ENCODE results near the gene LGALS3BP. TPM values are rescaled to one million over a fixed set of nuclear protein-coding genes. Genes with fewer than 3 reads are reported as not detected.

The LGALS3BP gene
- total and polyA plus RNA-seq, 2 of the 13 experiments (the other 11 are each of a cell fraction or from before 2014, with no cell fraction given), result 137 to 332 TPM

DNA sequence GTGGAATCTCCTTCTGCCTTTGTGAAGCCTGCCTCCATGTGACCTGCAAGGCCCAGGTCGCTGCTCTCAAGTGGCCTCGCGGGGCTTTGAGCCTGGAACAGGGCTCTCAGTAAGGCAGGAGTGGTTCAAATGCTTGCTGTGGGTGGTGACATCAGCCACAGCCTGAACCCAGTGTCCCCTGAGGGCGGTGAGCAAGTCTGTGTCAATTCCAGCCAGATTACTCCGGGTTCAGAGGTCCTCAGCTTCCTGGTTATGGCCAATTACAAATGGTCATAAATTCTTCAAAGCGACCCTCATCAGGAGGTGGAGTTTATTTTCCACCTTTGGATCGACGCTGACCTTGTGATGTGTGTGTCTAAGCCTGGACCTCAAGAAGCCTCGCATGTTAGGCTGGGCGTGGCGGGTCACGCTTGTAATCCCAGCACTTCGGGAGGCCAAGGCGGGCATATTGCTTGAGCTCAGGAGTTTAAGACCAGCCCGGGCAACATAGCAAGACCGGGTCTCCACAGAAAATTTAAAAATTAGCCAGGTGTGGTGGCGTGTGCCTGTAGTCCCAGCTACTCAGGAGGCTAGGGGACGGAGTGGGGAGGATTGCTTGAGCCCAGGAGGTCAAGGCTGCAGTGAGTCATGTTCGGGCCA is 17.3 kb downstream of the LGALS3BP start (continued):
- TF ChIP-seq, protein P1, sequence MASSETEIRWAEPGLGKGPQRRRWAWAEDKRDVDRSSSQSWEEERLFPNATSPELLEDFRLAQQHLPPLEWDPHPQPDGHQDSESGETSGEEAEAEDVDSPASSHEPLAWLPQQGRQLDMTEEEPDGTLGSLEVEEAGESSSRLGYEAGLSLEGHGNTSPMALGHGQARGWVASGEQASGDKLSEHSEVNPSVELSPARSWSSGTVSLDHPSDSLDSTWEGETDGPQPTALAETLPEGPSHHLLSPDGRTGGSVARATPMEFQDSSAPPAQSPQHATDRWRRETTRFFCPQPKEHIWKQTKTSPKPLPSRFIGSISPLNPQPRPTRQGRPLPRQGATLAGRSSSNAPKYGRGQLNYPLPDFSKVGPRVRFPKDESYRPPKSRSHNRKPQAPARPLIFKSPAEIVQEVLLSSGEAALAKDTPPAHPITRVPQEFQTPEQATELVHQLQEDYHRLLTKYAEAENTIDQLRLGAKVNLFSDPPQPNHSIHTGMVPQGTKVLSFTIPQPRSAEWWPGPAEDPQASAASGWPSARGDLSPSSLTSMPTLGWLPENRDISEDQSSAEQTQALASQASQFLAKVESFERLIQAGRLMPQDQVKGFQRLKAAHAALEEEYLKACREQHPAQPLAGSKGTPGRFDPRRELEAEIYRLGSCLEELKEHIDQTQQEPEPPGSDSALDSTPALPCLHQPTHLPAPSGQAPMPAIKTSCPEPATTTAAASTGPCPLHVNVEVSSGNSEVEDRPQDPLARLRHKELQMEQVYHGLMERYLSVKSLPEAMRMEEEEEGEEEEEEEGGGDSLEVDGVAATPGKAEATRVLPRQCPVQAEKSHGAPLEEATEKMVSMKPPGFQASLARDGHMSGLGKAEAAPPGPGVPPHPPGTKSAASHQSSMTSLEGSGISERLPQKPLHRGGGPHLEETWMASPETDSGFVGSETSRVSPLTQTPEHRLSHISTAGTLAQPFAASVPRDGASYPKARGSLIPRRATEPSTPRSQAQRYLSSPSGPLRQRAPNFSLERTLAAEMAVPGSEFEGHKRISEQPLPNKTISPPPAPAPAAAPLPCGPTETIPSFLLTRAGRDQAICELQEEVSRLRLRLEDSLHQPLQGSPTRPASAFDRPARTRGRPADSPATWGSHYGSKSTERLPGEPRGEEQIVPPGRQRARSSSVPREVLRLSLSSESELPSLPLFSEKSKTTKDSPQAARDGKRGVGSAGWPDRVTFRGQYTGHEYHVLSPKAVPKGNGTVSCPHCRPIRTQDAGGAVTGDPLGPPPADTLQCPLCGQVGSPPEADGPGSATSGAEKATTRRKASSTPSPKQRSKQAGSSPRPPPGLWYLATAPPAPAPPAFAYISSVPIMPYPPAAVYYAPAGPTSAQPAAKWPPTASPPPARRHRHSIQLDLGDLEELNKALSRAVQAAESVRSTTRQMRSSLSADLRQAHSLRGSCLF (CRISPR knock-in tag; IDR thresholded peaks at IDR 0.05; ENCODE audit: borderline replicate concordance), result no peak
- TF ChIP-seq ZSCAN25 (CRISPR knock-in tag; IDR thresholded peaks at IDR 0.05) (no peak), ZBTB42 (CRISPR knock-in tag; IDR thresholded peaks at IDR 0.05) (no peak), ZNF367 (CRISPR knock-in tag; IDR thresholded peaks at IDR 0.05; ENCODE audit: borderline replicate concordance) (no peak), ZNF558 (CRISPR knock-in tag; IDR thresholded peaks at IDR 0.05; ENCODE audit: borderline replicate concordance) (no peak), ZFP36L1 (CRISPR knock-in tag; IDR thresholded peaks at IDR 0.05) (peak; percentile 81; the same call in 1 of the 2 replicates), U2AF1 (optimal IDR thresholded peaks at IDR 0.05; ENCODE audit: low read depth, low read length) (no peak), HNRNPL (IDR thresholded peaks at IDR 0.05; ENCODE audit: low read depth, low read length) (0 out of 2 replicates have a peak, but pooled peaks have one; percentile 23), ZC3H4 (CRISPR knock-in tag; IDR thresholded peaks at IDR 0.05; ENCODE audit: borderline replicate concordance) (no peak), ZFP90 (CRISPR knock-in tag; IDR thresholded peaks at IDR 0.05; ENCODE audit: borderline replicate concordance) (no peak; the same call in 1 of the 2 replicates), ZNF75D (CRISPR knock-in tag; IDR thresholded peaks at IDR 0.05; ENCODE audit: borderline replicate concordance) (no peak), MTF2 (CRISPR knock-in tag; IDR thresholded peaks at IDR 0.05; ENCODE audit: borderline replicate concordance) (no peak), ZNF7 (CRISPR knock-in tag; IDR thresholded peaks at IDR 0.05) (no peak), CBX2 (IDR thresholded peaks at IDR 0.05; ENCODE audit: low read depth, low read length) (no peak), CBX2 (CRISPR knock-in tag; IDR thresholded peaks at IDR 0.05; ENCODE audit: low read depth) (no peak), ZNF816 (CRISPR knock-in tag; IDR thresholded peaks at IDR 0.05; ENCODE audit: borderline replicate concordance) (no peak), STAT5B (CRISPR knock-in tag; IDR thresholded peaks at IDR 0.05) (no peak), ZFP41 (CRISPR knock-in tag; IDR thresholded peaks at IDR 0.05; ENCODE audit: borderline replicate concordance) (no peak), ZBTB7A (CRISPR knock-in tag; IDR thresholded peaks at IDR 0.05) (peak; percentile 79; the same call in 1 of the 2 replicates)
- TF ChIP-seq, protein P2, sequence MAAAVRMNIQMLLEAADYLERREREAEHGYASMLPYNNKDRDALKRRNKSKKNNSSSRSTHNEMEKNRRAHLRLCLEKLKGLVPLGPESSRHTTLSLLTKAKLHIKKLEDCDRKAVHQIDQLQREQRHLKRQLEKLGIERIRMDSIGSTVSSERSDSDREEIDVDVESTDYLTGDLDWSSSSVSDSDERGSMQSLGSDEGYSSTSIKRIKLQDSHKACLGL (CRISPR knock-in tag; IDR thresholded peaks at IDR 0.05), result no peak
- TF ChIP-seq, protein P3, sequence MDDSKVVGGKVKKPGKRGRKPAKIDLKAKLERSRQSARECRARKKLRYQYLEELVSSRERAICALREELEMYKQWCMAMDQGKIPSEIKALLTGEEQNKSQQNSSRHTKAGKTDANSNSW (CRISPR knock-in tag; IDR thresholded peaks at IDR 0.05; ENCODE audit: borderline replicate concordance), result no peak
- TF ChIP-seq, protein P4, sequence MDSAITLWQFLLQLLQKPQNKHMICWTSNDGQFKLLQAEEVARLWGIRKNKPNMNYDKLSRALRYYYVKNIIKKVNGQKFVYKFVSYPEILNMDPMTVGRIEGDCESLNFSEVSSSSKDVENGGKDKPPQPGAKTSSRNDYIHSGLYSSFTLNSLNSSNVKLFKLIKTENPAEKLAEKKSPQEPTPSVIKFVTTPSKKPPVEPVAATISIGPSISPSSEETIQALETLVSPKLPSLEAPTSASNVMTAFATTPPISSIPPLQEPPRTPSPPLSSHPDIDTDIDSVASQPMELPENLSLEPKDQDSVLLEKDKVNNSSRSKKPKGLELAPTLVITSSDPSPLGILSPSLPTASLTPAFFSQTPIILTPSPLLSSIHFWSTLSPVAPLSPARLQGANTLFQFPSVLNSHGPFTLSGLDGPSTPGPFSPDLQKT (CRISPR knock-in tag; IDR thresholded peaks at IDR 0.05; ENCODE audit: borderline replicate concordance), result no peak
- TF ChIP-seq, protein P5, sequence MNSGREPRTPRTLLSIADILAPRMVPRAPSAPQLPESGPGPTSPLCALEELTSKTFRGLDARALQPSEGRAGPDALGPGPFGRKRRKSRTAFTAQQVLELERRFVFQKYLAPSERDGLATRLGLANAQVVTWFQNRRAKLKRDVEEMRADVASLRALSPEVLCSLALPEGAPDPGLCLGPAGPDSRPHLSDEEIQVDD (CRISPR knock-in tag; IDR thresholded peaks at IDR 0.05; ENCODE audit: borderline replicate concordance), result no peak

Data from HepG2 (cell line).